Endothelial cell (in vitro differentiated cells): ENCODE results near the gene SUSD1. TPM values are rescaled to one million over a fixed set of nuclear protein-coding genes. Genes with fewer than 3 reads are reported as not detected.
"Not testable (repeated sequence)": the region's sequence is repeated elsewhere in the genome, so short reads cannot be mapped to it uniquely, and the experiment has no call there.

ENCODE experiments used
- DNase-seq: peaks from one replicate; pipeline ENCODE4 v3.0.0; 2021; ENCODE audit warnings: low spot score
- H3K27ac Mint-ChIP-seq: one replicate; pipeline ENCODE4 v1.8.0; 2021; ENCODE audit warnings: mixed read lengths, inconsistent platforms; ENCODE audit not compliant: unreplicated experiment
- H3K27me3 Mint-ChIP-seq: one replicate; pipeline ENCODE4 v1.8.0; 2021; ENCODE audit warnings: mild to moderate bottlenecking, moderate library complexity, mixed read lengths, inconsistent platforms; ENCODE audit not compliant: unreplicated experiment
- H3K36me3 Mint-ChIP-seq: one replicate; pipeline ENCODE4 v1.8.0; 2021; ENCODE audit warnings: mild to moderate bottlenecking, low read depth, mixed read lengths, inconsistent platforms; ENCODE audit not compliant: unreplicated experiment
- H3K4me1 Mint-ChIP-seq: one replicate; pipeline ENCODE4 v1.8.0; 2021; ENCODE audit warnings: mild to moderate bottlenecking, mixed read lengths, inconsistent platforms; ENCODE audit not compliant: unreplicated experiment
- H3K4me3 Mint-ChIP-seq: one replicate; pipeline ENCODE4 v1.8.0; 2021; ENCODE audit warnings: mild to moderate bottlenecking, mixed read lengths, inconsistent platforms; ENCODE audit not compliant: unreplicated experiment
- H3K9me3 Mint-ChIP-seq: one replicate; pipeline ENCODE4 v1.8.0; 2021; ENCODE audit warnings: mixed read lengths, inconsistent platforms; ENCODE audit not compliant: unreplicated experiment
- CTCF ChIP-seq: fragments of 200-600 bp; sonication (generic); IDR thresholded peaks from one replicate; pipeline ENCODE4 v1.5.0; 2021; ENCODE audit warnings: antibody characterized with exemption; ENCODE audit not compliant: unreplicated experiment
- total RNA-seq: library from RNA; stranded (reverse); fragmentation: NEBNext Ultra II Directional; extraction: Animal tissue kit (Norgen Biotek cat#: 25700); gene quantifications from one replicate; pipeline ENCODE4 v1.2.1, GENCODE V29; 2021; ENCODE audit not compliant: unreplicated experiment

SUSD1 gene
- total RNA-seq, 1 donor from 2014 or later = 5.7 TPM

GRCh38 chr9:112135706-112136105 lies 39.4 kb downstream of the SUSD1 start:
- no peak for DNase-seq
- Mint-ChIP-seq H3K27me3 (no peaks in the 10 kb centered on the region), H3K36me3 (peaks cover 4% of the 10 kb centered on the region), H3K27ac (no peak overlapping the region), H3K9me3 (no peaks in the 10 kb centered on the region), H3K4me1 (no peaks in the 10 kb centered on the region), H3K4me3 (no peak overlapping the region)
- TF ChIP-seq CTCF = no peak

DNA sequence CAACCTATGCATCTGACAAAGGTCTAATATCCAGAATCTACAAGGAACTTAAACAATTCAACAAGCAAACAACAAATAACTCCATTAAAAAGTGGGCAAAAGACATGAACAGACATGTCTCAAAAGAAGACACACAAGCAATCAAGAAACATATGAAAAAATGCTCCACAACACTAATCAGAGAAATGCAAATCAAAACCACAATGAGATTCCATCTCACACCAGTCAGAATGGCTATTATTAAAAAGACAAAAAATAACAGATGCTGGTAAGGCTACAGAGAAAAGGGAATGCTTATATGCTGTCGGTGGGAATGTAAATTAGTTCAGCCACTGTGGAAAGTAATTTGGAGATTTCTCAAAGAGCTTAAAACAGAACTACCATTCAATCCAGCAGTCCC lies 41.3 kb downstream of the SUSD1 start:
- H3K4me3 Mint-ChIP-seq, H3K9me3 Mint-ChIP-seq, H3K27ac Mint-ChIP-seq, H3K36me3 Mint-ChIP-seq, DNase-seq, H3K4me1 Mint-ChIP-seq, H3K27me3 Mint-ChIP-seq: not testable (repeated sequence)

- Mint-ChIP-seq H3K27me3 (no peaks in the 10 kb centered on the region), H3K36me3 (peaks cover 8% of the 10 kb centered on the region), H3K4me3 (no peak overlapping the region), H3K9me3 (no peaks in the 10 kb centered on the region), H3K27ac (no peak overlapping the region), H3K4me1 (no peaks in the 10 kb centered on the region)
- no peak for DNase-seq
- TF ChIP-seq CTCF = no peak
These were observed 42.7 kb downstream of the SUSD1 start for GRCh38 chr9:112132356-112132755.

GRCh38 chr9:112130997-112131396 lies 44.1 kb downstream of the SUSD1 start:
- Mint-ChIP-seq H3K27me3 (no peaks in the 10 kb centered on the region), H3K9me3 (no peaks in the 10 kb centered on the region)
- no peak for DNase-seq

GRCh38 chr9:112130347-112130746 lies 44.8 kb downstream of the SUSD1 start:
- Mint-ChIP-seq H3K4me1 (no peaks in the 10 kb centered on the region), H3K27me3 (no peaks in the 10 kb centered on the region), H3K36me3 (peaks cover 8% of the 10 kb centered on the region), H3K9me3 (no peaks in the 10 kb centered on the region), H3K4me3 (no peak overlapping the region), H3K27ac (no peak overlapping the region)
- no peak for DNase-seq
- TF ChIP-seq CTCF = no peak

More at GRCh38 chr9:112130997-112131396, 44.1 kb downstream of the SUSD1 start:
- Mint-ChIP-seq H3K27ac (no peak overlapping the region), H3K4me3 (no peak overlapping the region), H3K4me1 (no peaks in the 10 kb centered on the region), H3K36me3 (peaks cover 8% of the 10 kb centered on the region)
- no peak for TF ChIP-seq CTCF

DNA sequence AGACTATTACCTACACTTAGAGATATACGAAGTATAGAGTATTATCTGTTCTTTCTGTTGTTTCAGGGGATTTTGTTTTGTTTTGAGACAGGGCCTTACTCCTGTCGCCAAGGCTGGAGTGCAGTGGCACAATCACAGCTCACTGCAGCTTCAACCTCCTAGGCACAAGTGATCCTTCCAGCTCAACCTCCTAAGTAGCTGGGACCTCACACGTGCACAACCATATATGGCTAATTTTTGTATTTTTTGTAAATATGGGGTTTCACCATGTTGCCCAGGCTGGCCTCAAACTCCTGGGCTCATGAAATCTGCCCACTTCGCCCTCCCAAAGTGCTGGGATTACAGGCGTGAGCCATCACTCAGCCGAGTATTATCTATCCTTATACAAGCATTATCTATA lies 45.9 kb downstream of the SUSD1 start:
- no peak overlapping the region for H3K27ac Mint-ChIP-seq
- H3K4me3 Mint-ChIP-seq = no peak overlapping the region
- H3K9me3 Mint-ChIP-seq = no peaks in the 10 kb centered on the region
- no peaks in the 10 kb centered on the region for H3K4me1 Mint-ChIP-seq
- DNase-seq = no peak
- no peaks in the 10 kb centered on the region for H3K27me3 Mint-ChIP-seq
- H3K36me3 Mint-ChIP-seq = peaks cover 8% of the 10 kb centered on the region
- TF ChIP-seq CTCF = no peak

DNA sequence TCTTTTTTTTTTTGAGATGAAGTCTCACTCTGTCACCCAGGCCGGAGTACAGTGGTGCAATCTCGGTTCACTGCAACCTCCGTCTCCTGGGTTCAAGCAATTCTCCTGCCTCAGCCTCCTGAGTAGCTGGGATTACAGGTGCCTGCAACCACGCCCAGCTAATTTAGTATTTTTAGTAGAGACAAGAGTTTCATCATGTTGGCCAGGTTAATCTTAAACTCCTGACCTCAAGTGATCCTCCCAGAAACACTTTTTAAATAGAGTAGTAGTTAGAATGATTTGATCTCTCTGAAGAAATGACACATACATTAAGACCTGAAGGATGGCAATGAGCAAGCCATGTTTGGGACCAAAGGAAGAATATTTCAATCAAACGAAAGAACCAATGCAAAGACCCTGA lies 46.7 kb downstream of the SUSD1 start:
- DNase-seq, H3K9me3 Mint-ChIP-seq, H3K36me3 Mint-ChIP-seq, H3K4me3 Mint-ChIP-seq, H3K27ac Mint-ChIP-seq, H3K4me1 Mint-ChIP-seq, H3K27me3 Mint-ChIP-seq: not testable (repeated sequence)
